Calu3 (cell line): ENCODE data around the gene ESF1. TPM values are rescaled to one million over a fixed set of nuclear protein-coding genes. Genes with fewer than 3 reads are reported as not detected.

Experiments
- BruUV-seq: library from RNA; stranded (reverse); fragments of 400-500 nt; replicated peaks from 2 replicates; lab custom pipeline; 2021; lab: Mats Ljungman, UMichigan
- CTCF ChIA-PET: fragments of 300-600 bp; sonication (Branson Sonifier 250); formaldehyde crosslinking; loops from one replicate; lab custom pipeline; 2022; ENCODE audit warnings: antibody characterized with exemption; lab: Charles Lee
- DNase-seq: peaks from one replicate; pipeline ENCODE4 v3.0.0; 2022
- H3K27ac Mint-ChIP-seq: one replicate; pipeline ENCODE4 v1.8.0; 2022; ENCODE audit warnings: mixed read lengths; ENCODE audit not compliant: unreplicated experiment
- H3K27me3 Mint-ChIP-seq: one replicate; pipeline ENCODE4 v1.8.0; 2022; ENCODE audit warnings: mixed read lengths; ENCODE audit not compliant: unreplicated experiment
- H3K36me3 Mint-ChIP-seq: one replicate; pipeline ENCODE4 v1.8.0; 2022; ENCODE audit warnings: mild to moderate bottlenecking, moderate library complexity, mixed read lengths; ENCODE audit not compliant: insufficient read depth, unreplicated experiment
- H3K4me1 Mint-ChIP-seq: one replicate; pipeline ENCODE4 v1.8.0; 2022; ENCODE audit warnings: mild to moderate bottlenecking, low read depth, mixed read lengths; ENCODE audit not compliant: unreplicated experiment
- H3K4me3 Mint-ChIP-seq: one replicate; pipeline ENCODE4 v1.8.0; 2022; ENCODE audit warnings: mild to moderate bottlenecking, low read depth, moderate library complexity, mixed read lengths; ENCODE audit not compliant: unreplicated experiment
- H3K9me3 Mint-ChIP-seq: one replicate; pipeline ENCODE4 v1.8.0; 2022; ENCODE audit warnings: low read depth, mixed read lengths; ENCODE audit not compliant: unreplicated experiment
- CTCF ChIP-seq: fragments of 200-600 bp; IDR thresholded peaks from one replicate; pipeline ENCODE4 v1.8.0; 2022; ENCODE audit warnings: antibody characterized with exemption; ENCODE audit not compliant: unreplicated experiment
- intact Hi-C: fragments of 100-400 bp; cut with micrococcal nuclease; formaldehyde crosslinking; loops from one replicate; pipeline ENCODE4 v1.10.0; 2022; ENCODE audit not compliant: unreplicated experiment
- total RNA-seq: library from RNA; stranded (reverse); gene quantifications from 2 replicates; pipeline ENCODE4 v1.2.3, GENCODE V29; 2022

ESF1 gene
- total RNA-seq, 1 experiment from 2014 or later = 14.7 TPM

DNA sequence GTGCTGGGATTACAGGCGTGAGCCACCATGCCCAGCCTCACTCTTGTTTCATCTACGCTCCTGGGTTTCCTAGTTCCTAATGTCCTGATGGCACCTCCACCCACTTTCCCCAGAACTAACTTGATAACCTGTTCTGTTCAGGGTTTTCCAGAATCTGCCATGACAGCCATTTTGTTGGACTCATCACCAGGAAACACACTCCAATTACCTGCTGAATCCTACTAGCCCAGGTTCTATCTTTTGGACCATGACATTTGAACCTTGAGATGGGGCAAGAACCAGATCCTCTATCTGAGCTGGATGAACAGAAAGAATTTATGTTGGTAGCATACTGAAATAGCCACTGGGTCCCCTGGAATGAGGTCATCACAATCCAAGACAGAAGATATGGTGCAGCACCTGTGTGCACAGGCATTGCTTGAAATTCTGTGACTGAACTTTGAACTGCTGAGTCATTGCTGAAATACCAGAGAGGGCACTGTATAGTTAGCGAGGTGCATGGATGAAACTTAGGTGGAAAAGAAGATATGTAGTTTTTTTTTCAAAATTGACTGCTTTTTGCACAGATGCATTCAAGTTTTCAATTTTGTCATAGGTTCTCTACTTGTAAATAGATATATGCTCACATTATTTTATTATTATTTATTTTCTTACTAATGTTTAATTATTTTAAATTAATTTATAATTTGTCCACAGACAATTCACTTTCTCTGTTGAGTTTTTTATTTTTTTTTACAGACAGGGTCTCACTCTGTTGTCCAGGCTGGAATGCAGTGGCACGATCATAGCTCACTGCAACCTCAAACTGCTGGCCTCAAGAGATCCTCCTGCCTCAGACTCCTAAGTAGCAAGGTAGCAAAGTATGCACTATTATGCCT, 103.2 kb downstream of the ESF1 start:
- CTCF ChIA-PET = no interaction called here
- Mint-ChIP-seq H3K4me3 (no peak overlapping the region), H3K27me3 (no peaks in the 10 kb centered on the region), H3K36me3 (no peaks in the 10 kb centered on the region), H3K9me3 (no peaks in the 10 kb centered on the region), H3K4me1 (peaks cover 8% of the 10 kb centered on the region), H3K27ac (peak overlapping the region; percentile 57)
- TF ChIP-seq CTCF = no peak
- intact Hi-C loops = no loop called here
- no TSS peak for BruUV-seq
- DNase-seq = peak; percentile 43

DNA sequence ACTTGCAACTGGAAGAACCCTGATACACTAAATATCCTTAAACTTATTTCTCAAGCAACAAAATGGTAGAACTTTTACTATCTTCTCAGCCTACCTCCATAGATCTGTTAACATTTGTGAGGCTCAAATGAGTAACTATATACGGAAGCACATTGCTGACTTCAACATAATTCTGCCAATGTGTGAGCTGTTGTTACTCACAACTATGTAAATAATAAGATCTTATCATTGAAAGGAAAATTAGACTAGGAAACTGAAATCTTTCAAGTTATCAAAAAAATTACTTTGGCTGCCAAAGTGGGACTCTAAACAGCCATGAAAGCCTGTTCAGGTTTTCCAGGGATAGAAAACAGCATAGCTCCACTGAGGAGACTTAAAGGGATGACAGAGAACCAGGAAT, 105.8 kb downstream of the ESF1 start:
- Mint-ChIP-seq H3K4me1 (peaks cover 8% of the 10 kb centered on the region), H3K9me3 (no peaks in the 10 kb centered on the region), H3K27ac (no peak overlapping the region), H3K4me3 (no peak overlapping the region), H3K36me3 (no peaks in the 10 kb centered on the region), H3K27me3 (no peaks in the 10 kb centered on the region)
- DNase-seq = no peak
- CTCF ChIA-PET = no interaction called here
- TF ChIP-seq CTCF = no peak
- intact Hi-C loops = no loop called here
- no TSS peak for BruUV-seq

DNA sequence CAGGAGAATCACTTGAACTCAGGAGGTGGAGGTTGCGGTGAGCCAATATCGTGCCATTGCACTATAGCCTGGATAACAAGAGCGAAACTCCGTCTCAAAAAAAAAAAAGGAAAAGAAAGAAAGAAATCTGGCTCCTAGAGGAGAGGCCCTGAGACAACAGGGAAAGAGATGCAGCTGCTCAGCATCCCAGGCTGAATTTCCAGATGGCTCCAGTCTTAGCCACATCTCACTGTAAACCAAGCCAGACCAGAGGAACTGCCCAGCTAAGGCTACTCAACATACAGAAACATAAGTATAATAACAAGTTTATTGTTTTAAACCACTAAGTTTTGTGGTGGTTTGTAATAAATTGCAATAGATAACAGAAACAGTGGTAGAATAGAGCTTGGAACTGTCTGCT, 107.5 kb downstream of the ESF1 start:
- intact Hi-C loops = no loop called here
- Mint-ChIP-seq H3K27ac (no peak overlapping the region), H3K36me3 (no peaks in the 10 kb centered on the region), H3K4me3 (no peak overlapping the region), H3K27me3 (no peaks in the 10 kb centered on the region), H3K4me1 (peaks cover 8% of the 10 kb centered on the region), H3K9me3 (no peaks in the 10 kb centered on the region)
- DNase-seq = no peak
- CTCF ChIA-PET = no interaction called here
- BruUV-seq = no TSS peak
- TF ChIP-seq CTCF = no peak

DNA sequence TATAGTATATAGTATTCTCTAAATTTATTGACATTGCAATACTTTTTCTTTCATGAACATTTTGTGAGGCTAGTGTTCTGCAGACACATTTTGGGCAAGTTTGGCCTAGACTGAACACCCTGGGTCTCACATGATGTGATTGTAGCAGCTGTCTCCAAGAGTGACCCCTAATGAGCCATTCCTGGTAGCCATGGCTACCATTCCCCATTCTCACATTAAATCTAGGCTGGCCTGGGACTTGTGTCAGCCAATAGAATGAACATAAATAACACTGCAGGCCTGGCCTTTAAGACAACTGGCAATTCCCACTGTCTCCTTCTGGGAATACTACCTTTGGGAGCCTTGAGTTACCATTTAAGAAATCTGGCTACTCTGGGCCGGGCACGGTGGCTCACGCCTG, 108.0 kb downstream of the ESF1 start:
- H3K36me3 Mint-ChIP-seq = no peaks in the 10 kb centered on the region
- peaks cover 6% of the 10 kb centered on the region for H3K4me1 Mint-ChIP-seq
- CTCF ChIA-PET = no interaction called here
- intact Hi-C loops = no loop called here
- no peaks in the 10 kb centered on the region for H3K27me3 Mint-ChIP-seq
- no peak for TF ChIP-seq CTCF
- no peak overlapping the region for H3K4me3 Mint-ChIP-seq
- no peak overlapping the region for H3K27ac Mint-ChIP-seq
- DNase-seq = no peak
- H3K9me3 Mint-ChIP-seq = no peaks in the 10 kb centered on the region
- BruUV-seq = no TSS peak
